Retinal pigment epithelial cell (primary cell): ENCODE results near the gene F5.
A peak's percentile ranks its signal among the peaks of the same experiment; 100 is the strongest.

Experiments used
- DNase-seq: peaks from one replicate; pipeline ENCODE4 v3.0.0-alpha.2; 2010; ENCODE audit warnings: low read depth
- H3K4me3 ChIP-seq: 2 replicates; pipeline ENCODE4 v1.5.1; 2011; ENCODE audit warnings: mild to moderate bottlenecking, low read length, control low read depth, moderate library complexity
- CTCF ChIP-seq: conservative IDR thresholded peaks from 2 replicates; pipeline ENCODE4 v1.5.1; 2011; ENCODE audit warnings: low read depth, low read length, control low read depth, inconsistent platforms

F5 gene

GRCh38 chr1:169529068-169529642 is 57.1 kb downstream of the F5 start:
- no peak overlapping the region for H3K4me3 ChIP-seq
- peak; percentile 52 for DNase-seq
- TF ChIP-seq CTCF, result no peak

- H3K4me3 ChIP-seq, result no peak overlapping the region
- DNase-seq, result no peak
Observed at GRCh38 chr1:169528215-169529067, 57.8 kb downstream of the F5 start.

GRCh38 chr1:169527451-169528214 is 58.6 kb downstream of the F5 start:
- TF ChIP-seq CTCF, result no peak
- DNase-seq, result no peak
- H3K4me3 ChIP-seq, result no peak overlapping the region

More at GRCh38 chr1:169528215-169529067, 57.8 kb downstream of the F5 start:
- TF ChIP-seq CTCF, result no peak

GRCh38 chr1:169527001-169527400 is 59.3 kb downstream of the F5 start:
- TF ChIP-seq CTCF, result no peak
- DNase-seq, result no peak
- no peak overlapping the region for H3K4me3 ChIP-seq

- DNase-seq, result no peak
- H3K4me3 ChIP-seq, result no peak overlapping the region
- no peak for TF ChIP-seq CTCF
Observed at GRCh38 chr1:169526120-169526832, 60.0 kb downstream of the F5 start.

- no peak for TF ChIP-seq CTCF
- H3K4me3 ChIP-seq, result no peak overlapping the region
- DNase-seq, result no peak
Observed at GRCh38 chr1:169525391-169525790, 60.9 kb downstream of the F5 start.
